ENCODE data around the gene NLGN4X. TPM values are rescaled to one million over a fixed set of nuclear protein-coding genes. Genes with fewer than 3 reads are reported as not detected.

Gene NLGN4X
- 7.2 TPM for polyA plus RNA-seq
- long read RNA-seq, donor 1 = 0 reads
- long read RNA-seq, donor 2 = 0 reads
- long read RNA-seq, donor 3 = 0 reads
- long read RNA-seq, donor 4, full-length matches to known transcripts = 1 of 1 reads
- long read RNA-seq, donor 4, partial matches to known transcripts = 0 of 1 reads
- long read RNA-seq, donor 4, other reads (novel, unspliced or antisense) = 0 of 1 reads
- long read RNA-seq, donor 5 = 0 reads
- long read RNA-seq, donor 6 = 0 reads
- long read RNA-seq, donor 7, full-length matches to known transcripts = 1 of 1 reads
- long read RNA-seq, donor 7, partial matches to known transcripts = 0 of 1 reads
- long read RNA-seq, donor 7, other reads (novel, unspliced or antisense) = 0 of 1 reads
- long read RNA-seq, donor 8, full-length matches to known transcripts = 3 of 11 reads
- long read RNA-seq, donor 8, partial matches to known transcripts = 8 of 11 reads
- long read RNA-seq, donor 8, other reads (novel, unspliced or antisense) = 0 of 11 reads
- long read RNA-seq, donor 9, full-length matches to known transcripts = 3 of 3 reads
- long read RNA-seq, donor 9, partial matches to known transcripts = 0 of 3 reads
- long read RNA-seq, donor 9, other reads (novel, unspliced or antisense) = 0 of 3 reads
- long read RNA-seq, donor 10, full-length matches to known transcripts = 1 of 1 reads
- long read RNA-seq, donor 10, partial matches to known transcripts = 0 of 1 reads
- long read RNA-seq, donor 10, other reads (novel, unspliced or antisense) = 0 of 1 reads
- long read RNA-seq, donor 11 = 0 reads

DNA sequence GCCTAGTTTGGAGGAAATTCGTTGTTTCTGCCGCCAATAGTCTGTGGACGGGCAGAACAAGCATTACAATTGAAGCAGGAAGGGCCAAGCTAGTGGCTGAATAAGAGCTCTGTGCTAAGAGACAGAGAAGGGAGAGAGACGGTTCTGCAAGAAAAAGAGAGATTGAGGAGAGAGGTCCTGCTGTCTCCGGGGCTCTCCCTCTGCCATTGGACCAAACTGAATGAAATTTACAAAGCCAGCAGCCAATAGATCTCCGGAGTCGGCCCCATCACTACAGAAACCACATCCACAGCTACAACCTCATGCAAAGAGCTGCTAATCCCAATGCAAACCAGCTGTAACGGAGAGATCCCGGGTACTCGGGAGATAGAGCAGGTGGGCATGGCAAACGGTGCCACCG lies at the start of gene NLGN4X:
NLGN4X (minus strand) TSS at position 148 of the 400 bp plus-strand sequence. CDS start 77,401 bp downstream, outside the sequence.
- H3K4me3 ChIP-seq (ENCODE audit: low read length) = peak within 1 kb of the TSS; percentile 47
- no peaks in the 10 kb centered on the region for H3K4me1 ChIP-seq (ENCODE audit: control insufficient read depth, insufficient read depth, low read length)
- no CpG with 5 or more reads among the region's 12 CpGs for WGBS (ENCODE audit: insufficient coverage, low lambda C conversion rate)
- no peaks in the 10 kb centered on the region for H3K36me3 ChIP-seq (ENCODE audit: control insufficient read depth, insufficient read depth, low read length)
- no peak within 1 kb of the TSS for H3K27ac ChIP-seq (ENCODE audit: low read length)
- H3K27me3 ChIP-seq (ENCODE audit: control insufficient read depth, insufficient read depth, low read length) = peaks cover 23% of the 10 kb centered on the region
- H3K9me3 ChIP-seq (ENCODE audit: control insufficient read depth, low read depth, low read length) = no peaks in the 10 kb centered on the region
- DNase-seq = peak in 1 of 2 donors; percentile 3

DNA sequence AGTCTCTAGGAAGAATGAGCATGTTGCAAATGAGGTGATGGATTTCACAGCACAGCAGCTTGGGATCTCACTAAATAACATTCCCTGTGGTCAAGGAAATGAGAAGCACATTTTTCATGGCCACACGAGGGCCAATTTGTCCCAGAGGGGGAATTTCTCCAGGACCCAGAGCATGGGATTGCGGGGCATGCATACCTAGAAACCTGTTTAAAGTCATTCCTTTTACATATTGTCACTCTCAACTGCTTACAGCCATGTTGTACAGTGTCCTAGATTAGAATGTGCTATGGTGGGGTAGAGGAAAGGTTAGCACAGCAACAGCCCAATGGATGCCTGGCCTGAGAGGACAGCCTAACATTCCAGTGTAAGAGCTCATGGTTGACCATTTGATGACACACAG lies 37.4 kb upstream of the NLGN4X start:
- WGBS (ENCODE audit: insufficient coverage, low lambda C conversion rate) = no CpG with 5 or more reads among the region's 2 CpGs
- Histone ChIP-seq H3K27me3 (ENCODE audit: control insufficient read depth, insufficient read depth, low read length) (no peaks in the 10 kb centered on the region), H3K4me1 (ENCODE audit: control insufficient read depth, insufficient read depth, low read length) (no peaks in the 10 kb centered on the region), H3K36me3 (ENCODE audit: control insufficient read depth, insufficient read depth, low read length) (no peaks in the 10 kb centered on the region), H3K27ac (ENCODE audit: low read length) (no peak overlapping the region), H3K9me3 (ENCODE audit: control insufficient read depth, low read depth, low read length) (no peaks in the 10 kb centered on the region), H3K4me3 (ENCODE audit: low read length) (no peak overlapping the region)
- no peak for DNase-seq

DNA sequence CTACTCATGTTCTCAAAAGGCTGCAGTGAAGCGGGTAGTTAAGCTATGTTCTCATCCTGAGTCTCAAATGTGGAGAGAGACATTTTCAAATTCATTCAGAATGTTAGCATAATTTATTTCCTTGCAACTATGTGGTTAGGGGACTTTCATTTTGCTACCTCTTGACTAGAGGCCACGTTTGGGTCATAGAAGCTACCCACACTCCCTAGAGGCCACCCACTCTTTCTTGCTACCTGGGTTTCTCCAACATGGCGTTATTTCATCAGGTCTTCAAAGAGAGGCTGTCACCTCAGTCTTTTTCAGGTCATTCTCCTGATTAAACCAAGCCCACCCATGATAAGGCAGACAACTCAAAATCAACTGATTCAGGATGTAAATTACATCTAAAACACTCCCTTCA lies 34.3 kb upstream of the NLGN4X start:
- Histone ChIP-seq H3K4me1 (ENCODE audit: control insufficient read depth, insufficient read depth, low read length) (no peaks in the 10 kb centered on the region), H3K4me3 (ENCODE audit: low read length) (no peak overlapping the region), H3K27ac (ENCODE audit: low read length) (no peak overlapping the region), H3K36me3 (ENCODE audit: control insufficient read depth, insufficient read depth, low read length) (no peaks in the 10 kb centered on the region), H3K9me3 (ENCODE audit: control insufficient read depth, low read depth, low read length) (no peaks in the 10 kb centered on the region), H3K27me3 (ENCODE audit: control insufficient read depth, insufficient read depth, low read length) (no peaks in the 10 kb centered on the region)
- no CpG with 5 or more reads among the region's 3 CpGs for WGBS (ENCODE audit: insufficient coverage, low lambda C conversion rate)
- no peak for DNase-seq

DNA sequence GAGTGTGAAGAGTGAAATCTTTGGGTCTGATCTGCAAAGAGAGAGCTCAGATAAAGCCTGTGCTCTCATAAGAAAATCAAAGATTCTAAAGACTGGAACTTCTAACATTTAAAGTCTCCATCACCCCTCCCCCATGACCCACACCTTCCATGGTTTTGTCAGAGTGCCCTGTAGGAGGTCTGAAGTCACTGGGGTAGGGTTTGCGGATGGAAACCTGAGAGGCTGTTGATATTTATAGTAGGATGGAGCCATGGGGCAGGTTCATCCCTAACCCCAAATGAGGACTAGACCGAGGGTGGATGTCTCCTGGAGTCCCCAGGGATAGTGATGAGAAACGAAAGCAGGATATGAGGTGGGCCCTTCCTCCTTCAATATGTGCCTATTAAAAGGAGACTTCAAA lies 28.4 kb upstream of the NLGN4X start:
- DNase-seq = no peak
- Histone ChIP-seq H3K36me3 (ENCODE audit: control insufficient read depth, insufficient read depth, low read length) (no peaks in the 10 kb centered on the region), H3K4me3 (ENCODE audit: low read length) (no peak overlapping the region), H3K4me1 (ENCODE audit: control insufficient read depth, insufficient read depth, low read length) (no peaks in the 10 kb centered on the region), H3K27me3 (ENCODE audit: control insufficient read depth, insufficient read depth, low read length) (no peaks in the 10 kb centered on the region), H3K9me3 (ENCODE audit: control insufficient read depth, low read depth, low read length) (no peaks in the 10 kb centered on the region), H3K27ac (ENCODE audit: low read length) (no peak overlapping the region)
- WGBS (ENCODE audit: insufficient coverage, low lambda C conversion rate) = no CpG with 5 or more reads among the region's 3 CpGs

DNA sequence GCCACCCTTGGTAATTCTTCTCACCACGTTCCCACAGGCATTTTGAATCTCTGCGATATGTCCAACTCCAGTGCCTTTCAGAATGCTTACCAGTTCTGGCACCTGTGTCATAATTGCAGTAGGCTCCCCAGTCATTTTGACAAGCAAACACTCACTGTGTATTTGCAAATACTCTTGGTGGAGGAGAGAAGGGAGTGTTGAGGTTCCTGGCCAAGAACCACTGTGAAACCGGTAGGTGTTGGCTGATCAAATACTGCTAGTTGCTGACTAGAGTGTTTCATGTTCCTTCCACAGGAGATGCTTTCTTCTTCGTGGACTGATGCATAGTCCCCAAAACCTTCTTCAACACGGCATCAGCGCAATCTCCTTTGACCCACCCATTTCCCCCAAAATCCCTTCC lies 16.0 kb upstream of the NLGN4X start:
- Histone ChIP-seq H3K4me3 (ENCODE audit: low read length) (no peak overlapping the region), H3K9me3 (ENCODE audit: control insufficient read depth, low read depth, low read length) (no peaks in the 10 kb centered on the region), H3K4me1 (ENCODE audit: control insufficient read depth, insufficient read depth, low read length) (no peaks in the 10 kb centered on the region), H3K27ac (ENCODE audit: low read length) (no peak overlapping the region), H3K36me3 (ENCODE audit: control insufficient read depth, insufficient read depth, low read length) (no peaks in the 10 kb centered on the region), H3K27me3 (ENCODE audit: control insufficient read depth, insufficient read depth, low read length) (no peaks in the 10 kb centered on the region)
- no CpG with 5 or more reads among the region's 6 CpGs for WGBS (ENCODE audit: insufficient coverage, low lambda C conversion rate)
- DNase-seq = no peak

DNA sequence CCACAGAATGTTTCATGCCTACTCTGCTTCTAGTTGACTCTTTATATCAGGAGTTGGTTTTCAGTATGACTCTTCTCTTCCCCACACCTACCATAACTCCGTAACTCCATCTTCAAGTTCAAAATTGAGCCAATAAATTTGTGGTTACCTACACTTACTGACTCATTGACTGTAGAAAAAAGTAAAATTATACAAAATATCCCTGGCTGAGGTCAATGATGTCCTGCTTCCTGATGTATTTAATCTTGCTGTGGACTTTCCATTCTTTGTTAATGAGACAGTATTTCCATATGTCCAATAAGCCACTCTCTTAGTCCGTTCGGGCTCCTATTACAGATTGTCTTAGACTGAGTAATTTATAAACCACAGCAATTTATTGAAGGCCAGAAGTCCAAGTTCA lies 9.9 kb upstream of the NLGN4X start:
- Histone ChIP-seq H3K4me3 (ENCODE audit: low read length) (no peak overlapping the region), H3K27ac (ENCODE audit: low read length) (no peak overlapping the region), H3K9me3 (ENCODE audit: control insufficient read depth, low read depth, low read length) (no peaks in the 10 kb centered on the region), H3K27me3 (ENCODE audit: control insufficient read depth, insufficient read depth, low read length) (no peaks in the 10 kb centered on the region), H3K4me1 (ENCODE audit: control insufficient read depth, insufficient read depth, low read length) (no peaks in the 10 kb centered on the region), H3K36me3 (ENCODE audit: control insufficient read depth, insufficient read depth, low read length) (no peaks in the 10 kb centered on the region)
- DNase-seq = no peak
- WGBS (ENCODE audit: insufficient coverage, low lambda C conversion rate) = no CpG with 5 or more reads among the region's 3 CpGs

DNA sequence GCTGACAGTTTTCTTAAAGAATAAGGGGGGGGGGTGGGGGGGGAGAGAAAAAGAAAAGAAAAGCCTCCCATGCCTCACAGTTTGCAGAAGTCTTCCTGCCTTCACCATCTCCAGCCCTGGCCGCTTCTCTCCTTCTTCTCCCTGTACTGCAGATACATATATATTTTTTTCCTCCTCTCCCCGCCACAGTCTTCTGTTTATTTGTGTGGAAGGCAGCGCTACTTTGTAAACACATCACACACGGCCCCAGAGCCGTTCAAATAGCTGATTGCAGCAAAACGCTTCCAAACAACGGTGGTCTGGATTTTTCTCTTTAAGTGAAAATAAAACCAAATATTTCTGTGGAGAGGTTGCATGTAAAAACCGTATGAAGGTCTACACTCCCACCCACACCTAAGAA lies 732 bp downstream of the NLGN4X start:
- no CpG with 5 or more reads among the region's 8 CpGs for WGBS (ENCODE audit: insufficient coverage, low lambda C conversion rate)
- H3K36me3 ChIP-seq (ENCODE audit: control insufficient read depth, insufficient read depth, low read length) = no peaks in the 10 kb centered on the region
- no peak for DNase-seq
- H3K27ac ChIP-seq (ENCODE audit: low read length) = no peak overlapping the region
- no peaks in the 10 kb centered on the region for H3K9me3 ChIP-seq (ENCODE audit: control insufficient read depth, low read depth, low read length)
- peak overlapping the region; percentile 16 for H3K4me3 ChIP-seq (ENCODE audit: low read length)
- no peaks in the 10 kb centered on the region for H3K4me1 ChIP-seq (ENCODE audit: control insufficient read depth, insufficient read depth, low read length)
- H3K27me3 ChIP-seq (ENCODE audit: control insufficient read depth, insufficient read depth, low read length) = peaks cover 23% of the 10 kb centered on the region

DNA sequence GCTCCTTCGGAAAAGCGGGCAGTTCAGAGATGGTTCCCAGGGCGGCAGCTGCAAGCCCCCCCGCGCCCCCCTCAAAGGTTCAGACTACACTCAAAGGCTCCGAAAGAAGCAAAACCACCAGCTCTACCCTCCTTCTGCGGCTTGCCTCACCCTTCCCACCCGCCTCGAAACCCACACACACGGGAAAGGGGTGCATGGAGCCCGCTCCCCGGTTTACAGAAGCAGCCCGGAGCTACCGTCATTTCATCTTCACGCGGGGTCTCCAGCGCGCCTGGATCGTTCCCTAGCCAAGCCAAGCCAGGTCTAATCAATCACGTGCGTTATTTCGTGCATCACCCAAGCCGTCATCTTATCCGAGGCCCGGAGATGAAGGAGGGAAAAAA lies 1.2 kb downstream of the NLGN4X start:
- no peaks in the 10 kb centered on the region for H3K9me3 ChIP-seq (ENCODE audit: control insufficient read depth, low read depth, low read length)
- H3K4me3 ChIP-seq (ENCODE audit: low read length) = peak overlapping the region; percentile 47
- no peaks in the 10 kb centered on the region for H3K4me1 ChIP-seq (ENCODE audit: control insufficient read depth, insufficient read depth, low read length)
- H3K36me3 ChIP-seq (ENCODE audit: control insufficient read depth, insufficient read depth, low read length) = no peaks in the 10 kb centered on the region
- WGBS (ENCODE audit: insufficient coverage, low lambda C conversion rate) = no CpG with 5 or more reads among the region's 25 CpGs
- peaks cover 23% of the 10 kb centered on the region for H3K27me3 ChIP-seq (ENCODE audit: control insufficient read depth, insufficient read depth, low read length)
- H3K27ac ChIP-seq (ENCODE audit: low read length) = no peak overlapping the region
- DNase-seq = peak in 1 of 2 donors; percentile 2

DNA sequence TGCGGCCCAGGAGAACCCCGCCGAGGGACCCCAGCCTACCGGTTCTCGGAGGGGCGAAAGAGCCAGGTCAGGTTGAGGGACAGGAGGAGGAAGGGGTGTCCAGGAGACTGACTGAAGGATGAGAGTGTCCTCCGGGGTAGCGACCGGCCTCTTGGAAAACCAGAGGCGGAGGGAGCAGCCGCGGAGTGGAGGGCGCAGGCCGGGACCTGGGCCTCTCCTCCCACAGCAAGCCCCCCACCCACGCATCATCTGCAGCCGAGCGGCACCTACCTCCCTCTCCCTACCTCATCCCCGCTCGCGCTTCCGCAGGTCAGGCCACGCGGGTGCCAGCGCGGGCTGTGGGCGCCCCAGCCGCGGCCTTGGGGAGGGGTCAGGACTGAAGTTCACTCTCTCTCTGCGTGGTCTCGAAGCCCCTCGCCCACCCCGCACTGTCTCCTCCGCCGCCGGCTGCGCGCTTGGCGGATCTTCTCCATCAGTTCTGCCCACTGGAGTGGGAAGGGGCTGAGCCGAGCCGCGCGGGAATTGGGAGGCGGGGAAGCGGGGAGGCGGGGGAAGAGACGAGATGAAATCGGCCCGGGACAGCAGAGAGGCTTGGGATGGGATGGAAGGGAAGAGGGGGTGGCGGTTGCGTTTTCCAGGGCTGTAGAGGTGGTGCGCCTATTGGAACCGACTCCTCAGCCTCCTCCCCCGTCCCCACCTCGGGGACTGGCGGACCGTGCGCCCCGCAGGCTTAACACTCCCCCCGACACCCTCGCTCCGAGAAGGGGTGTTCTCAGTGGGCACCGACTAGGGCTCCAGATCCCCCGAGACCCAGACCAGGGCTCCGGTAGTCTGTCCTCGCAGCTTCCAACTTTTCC lies 1.8 kb downstream of the NLGN4X start:
- Histone ChIP-seq H3K36me3 (ENCODE audit: control insufficient read depth, insufficient read depth, low read length) (no peaks in the 10 kb centered on the region), H3K27ac (ENCODE audit: low read length) (peak overlapping the region; percentile 38), H3K9me3 (ENCODE audit: control insufficient read depth, low read depth, low read length) (no peaks in the 10 kb centered on the region), H3K4me3 (ENCODE audit: low read length) (peak overlapping the region; percentile 47), H3K27me3 (ENCODE audit: control insufficient read depth, insufficient read depth, low read length) (peaks cover 23% of the 10 kb centered on the region), H3K4me1 (ENCODE audit: control insufficient read depth, insufficient read depth, low read length) (no peaks in the 10 kb centered on the region)
- DNase-seq = peak; percentile 3 to 9
- WGBS (ENCODE audit: insufficient coverage, low lambda C conversion rate) = no CpG with 5 or more reads among the region's 65 CpGs
